GM23338 (cell line): ENCODE measurements around the gene QKI. TPM values are rescaled to one million over a fixed set of nuclear protein-coding genes. Genes with fewer than 3 reads are reported as not detected.

Source experiments
- ATAC-seq: fragments of 200-7000 bp; cut with Tn5 transposase; 3 replicates; pipeline ENCODE4 v1.9.1; 2020
- DNase-seq: peaks from one replicate; pipeline ENCODE4 v3.0.0-alpha.2; 2015; ENCODE audit warnings: low spot score
- H2AFZ ChIP-seq: fragments of 200-600 bp; sonication (generic); 2 replicates; pipeline ENCODE4 v1.8.0; 2016; ENCODE audit warnings: antibody characterized with exemption, mild to moderate bottlenecking, moderate library complexity
- H3F3A ChIP-seq: fragments of 200-600 bp; sonication (generic); replicated peaks from 2 replicates; pipeline ENCODE4 v1.8.0; 2017; ENCODE audit warnings: antibody characterized with exemption, mixed run types, low read depth
- H3K27ac ChIP-seq: fragments of 200-600 bp; sonication (generic); 2 replicates; pipeline ENCODE4 v1.6.1; 2016; ENCODE audit warnings: low read depth
- H3K27me3 ChIP-seq: fragments of 200-600 bp; sonication (generic); 2 replicates; pipeline ENCODE4 v1.8.0; 2016; ENCODE audit warnings: mild to moderate bottlenecking, mixed run types, moderate library complexity; ENCODE audit not compliant: insufficient read depth
- H3K36me3 ChIP-seq: fragments of 200-600 bp; sonication (generic); 2 replicates; pipeline ENCODE4 v1.8.0; 2016; ENCODE audit warnings: mild to moderate bottlenecking; ENCODE audit not compliant: insufficient read depth
- H3K4me1 ChIP-seq: fragments of 200-600 bp; sonication (generic); 2 replicates; pipeline ENCODE4 v1.8.0; 2016; ENCODE audit warnings: mild to moderate bottlenecking, moderate library complexity; ENCODE audit not compliant: insufficient read depth
- H3K4me2 ChIP-seq: fragments of 200-600 bp; sonication (generic); 2 replicates; pipeline ENCODE4 v1.7.1; 2017; ENCODE audit warnings: mixed run types
- H3K4me3 ChIP-seq: fragments of 200-600 bp; sonication (generic); 2 replicates; pipeline ENCODE4 v1.6.1; 2016; ENCODE audit warnings: mixed run types
- H3K79me2 ChIP-seq: fragments of 200-600 bp; sonication (generic); replicated peaks from 2 replicates; pipeline ENCODE4 v1.8.0; 2017; ENCODE audit warnings: mild to moderate bottlenecking; ENCODE audit not compliant: insufficient read depth
- H3K9me2 ChIP-seq: fragments of 200-600 bp; sonication (generic); 2 replicates; pipeline ENCODE4 v1.8.0; 2017; ENCODE audit not compliant: insufficient read depth
- H4K20me1 ChIP-seq: fragments of 200-600 bp; sonication (generic); replicated peaks from 2 replicates; pipeline ENCODE4 v1.8.0; 2017; ENCODE audit warnings: mild to moderate bottlenecking; ENCODE audit not compliant: insufficient read depth
- H3K27ac Mint-ChIP-seq: 2 replicates; pipeline ENCODE4 v1.8.0; 2020; ENCODE audit warnings: inconsistent platforms, mild to moderate bottlenecking, moderate library complexity, mixed read lengths
- H3K27me3 Mint-ChIP-seq: 3 replicates; pipeline ENCODE4 v1.8.0; 2022; ENCODE audit warnings: low read depth, mild to moderate bottlenecking, moderate library complexity, mixed read lengths, inconsistent platforms; ENCODE audit not compliant: insufficient read depth, poor library complexity
- H3K36me3 Mint-ChIP-seq: 3 replicates; pipeline ENCODE4 v1.8.0; 2021; ENCODE audit warnings: low read depth, mild to moderate bottlenecking, inconsistent platforms, moderate library complexity, mixed read lengths
- H3K4me1 Mint-ChIP-seq: 3 replicates; pipeline ENCODE4 v1.8.0; 2020; ENCODE audit warnings: mild to moderate bottlenecking, inconsistent platforms, mixed read lengths
- H3K4me3 Mint-ChIP-seq: 3 replicates; pipeline ENCODE4 v1.8.0; 2021; ENCODE audit warnings: moderate library complexity, mild to moderate bottlenecking, inconsistent platforms, mixed read lengths
- H3K9me3 Mint-ChIP-seq: 3 replicates; pipeline ENCODE4 v1.8.0; 2020; ENCODE audit warnings: moderate library complexity, mild to moderate bottlenecking, inconsistent platforms, mixed read lengths
- CREB1 ChIP-seq: fragments of 250-450 bp; sonication (Bioruptor Pico); IDR thresholded peaks from 2 replicates; pipeline ENCODE4 v1.5.0; 2020; ENCODE audit warnings: low read depth, mild to moderate bottlenecking, moderate library complexity
- EZH2 ChIP-seq: fragments of 200-600 bp; sonication (generic); IDR thresholded peaks from one replicate; pipeline ENCODE4 v1.8.0; 2017; ENCODE audit warnings: antibody characterized with exemption, mild to moderate bottlenecking, low read depth; ENCODE audit not compliant: unreplicated experiment
- EZH2phosphoT487 ChIP-seq: fragments of 200-600 bp; sonication (generic); IDR thresholded peaks from one replicate; pipeline ENCODE4 v1.8.1; 2018; ENCODE audit warnings: antibody characterized with exemption; ENCODE audit not compliant: unreplicated experiment
- JUNB ChIP-seq: IDR thresholded peaks from one replicate; pipeline ENCODE4 v1.6.1; 2016; ENCODE audit warnings: antibody characterized with exemption; ENCODE audit not compliant: unreplicated experiment
- NANOG ChIP-seq: IDR thresholded peaks from 2 replicates; pipeline ENCODE4 v1.6.1; 2016; ENCODE audit warnings: antibody characterized with exemption, borderline replicate concordance
- POLR2AphosphoS5 ChIP-seq: IDR thresholded peaks from 2 replicates; pipeline ENCODE4 v1.6.1; 2016; ENCODE audit warnings: antibody characterized with exemption, low read depth
- STAT1 ChIP-seq: IDR thresholded peaks from one replicate; pipeline ENCODE4 v1.6.1; 2016; ENCODE audit warnings: antibody characterized with exemption; ENCODE audit not compliant: unreplicated experiment
- ZNF114 ChIP-seq: fragments of 250-450 bp; sonication (Bioruptor Pico); IDR thresholded peaks from 2 replicates; pipeline ENCODE4 v1.5.0; 2020; ENCODE audit warnings: mild to moderate bottlenecking, moderate library complexity
- ZNF331 ChIP-seq: fragments of 250-450 bp; sonication (Bioruptor Pico); IDR thresholded peaks from 2 replicates; pipeline ENCODE4 v1.5.0; 2020; ENCODE audit warnings: low read depth, mild to moderate bottlenecking, moderate library complexity
- polyA plus RNA-seq: library from polyadenylated mRNA; unstranded; fragments of >200 nt; fragmentation: Nextera tagmentation; extraction: Ambion mirVana; gene quantifications from 2 replicates; pipeline ENCODE4 v1.2.1, GENCODE V29; 2016
- total RNA-seq: library from RNA; depleted of rRNA; stranded (reverse); fragments of >200 nt; shearing (Covaris generic); gene quantifications from 2 replicates; pipeline ENCODE4 v1.2.3, GENCODE V29; 2014
- TF ChIP-seq, protein P1 (sequence below): IDR thresholded peaks from 2 replicates; pipeline ENCODE4 v1.6.1; 2016; ENCODE audit warnings: antibody characterized with exemption

The QKI gene
- total and polyA plus RNA-seq, 2 experiments from 2014 or later: 60.8 to 159 TPM

DNA sequence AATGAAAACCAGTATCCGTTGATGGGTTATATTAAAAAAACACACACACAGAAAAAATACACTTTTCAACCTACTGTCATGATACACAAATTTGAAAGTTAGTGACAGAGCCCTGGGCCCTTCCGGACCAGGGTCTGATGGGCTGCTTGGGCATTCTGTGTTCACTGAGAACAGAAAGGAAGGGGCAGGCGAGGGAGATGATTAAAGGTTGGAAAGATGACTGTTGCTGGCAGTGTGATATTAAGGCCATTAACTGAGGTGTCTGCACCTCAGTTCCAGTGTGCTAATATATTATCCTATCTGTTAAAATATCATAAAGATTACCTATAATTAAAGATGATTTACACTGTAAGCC lies 18.7 kb upstream of the QKI start:
- no peak overlapping the region for H2AFZ ChIP-seq
- H3K9me3 Mint-ChIP-seq: no peaks in the 10 kb centered on the region
- H3K4me3 Mint-ChIP-seq: 0 out of 3 replicates have a peak overlapping the region, but pooled peaks have one; percentile 15
- no peaks in the 10 kb centered on the region for H3K9me2 ChIP-seq
- peak overlapping the region; percentile 40; the same call in 1 of the 2 replicates for H3K4me2 ChIP-seq
- H3K36me3 ChIP-seq: no peaks in the 10 kb centered on the region
- peaks cover 44% of the 10 kb centered on the region for H3K4me1 Mint-ChIP-seq
- no peaks in the 10 kb centered on the region for H4K20me1 ChIP-seq
- H3K79me2 ChIP-seq: no peaks in the 10 kb centered on the region
- H3K27ac ChIP-seq: no peak overlapping the region
- no peak for TF ChIP-seq STAT1
- no peak for TF ChIP-seq ZNF331 (CRISPR knock-in tag)
- no peaks in the 10 kb centered on the region for H3K36me3 Mint-ChIP-seq
- no peaks in the 10 kb centered on the region for H3F3A ChIP-seq
- H3K27me3 Mint-ChIP-seq: peaks cover 10% of the 10 kb centered on the region
- peaks cover 20% of the 10 kb centered on the region for H3K4me1 ChIP-seq
- H3K27ac Mint-ChIP-seq: 0 out of 2 replicates have a peak overlapping the region, but pooled peaks have one; percentile 38
- H3K4me3 ChIP-seq: no peak overlapping the region
- H3K27me3 ChIP-seq: no peaks in the 10 kb centered on the region
- no peak for ATAC-seq
- DNase-seq: no peak

DNA sequence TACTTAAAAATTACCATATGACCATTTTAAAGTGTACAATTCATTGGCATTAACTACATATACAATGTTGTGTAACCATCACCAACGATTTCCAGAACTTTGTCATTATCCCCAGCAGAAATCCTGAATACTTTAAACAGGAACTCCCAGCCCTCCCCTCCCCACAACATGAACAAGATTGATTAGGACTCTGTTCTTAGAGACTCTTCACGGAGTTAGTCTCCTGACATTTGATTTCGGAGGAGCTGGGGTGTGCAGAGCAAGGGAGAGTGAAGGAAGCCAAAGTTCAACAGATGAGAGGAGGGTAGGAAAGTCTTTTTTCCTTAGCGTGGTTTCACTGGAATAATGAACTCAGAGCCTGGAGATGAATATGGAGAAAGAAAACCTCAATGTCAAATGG lies 17.2 kb upstream of the QKI start:
- H3K27me3 Mint-ChIP-seq: peaks cover 14% of the 10 kb centered on the region
- H3K27ac Mint-ChIP-seq: no peak overlapping the region
- no peaks in the 10 kb centered on the region for H3K27me3 ChIP-seq
- H3F3A ChIP-seq: no peaks in the 10 kb centered on the region
- ATAC-seq (peak; percentile 35), DNase-seq (no peak)
- H4K20me1 ChIP-seq: no peaks in the 10 kb centered on the region
- H3K36me3 ChIP-seq: no peaks in the 10 kb centered on the region
- H3K4me3 ChIP-seq: peak overlapping the region; percentile 34
- peaks cover 58% of the 10 kb centered on the region for H3K4me1 Mint-ChIP-seq
- no peaks in the 10 kb centered on the region for H3K9me3 Mint-ChIP-seq
- no peak overlapping the region for H2AFZ ChIP-seq
- peak overlapping the region; percentile 5; the same call in 1 of the 3 replicates for H3K4me3 Mint-ChIP-seq
- no peaks in the 10 kb centered on the region for H3K9me2 ChIP-seq
- no peak overlapping the region for H3K27ac ChIP-seq
- no peaks in the 10 kb centered on the region for H3K36me3 Mint-ChIP-seq
- H3K79me2 ChIP-seq: no peaks in the 10 kb centered on the region
- peak overlapping the region; percentile 56 for H3K4me2 ChIP-seq
- TF ChIP-seq EZH2 (peak; percentile 33), ZNF331 (CRISPR knock-in tag) (no peak), EZH2phosphoT487 (no peak), POLR2AphosphoS5 (no peak), NANOG (no peak)
- TF ChIP-seq, protein P1, sequence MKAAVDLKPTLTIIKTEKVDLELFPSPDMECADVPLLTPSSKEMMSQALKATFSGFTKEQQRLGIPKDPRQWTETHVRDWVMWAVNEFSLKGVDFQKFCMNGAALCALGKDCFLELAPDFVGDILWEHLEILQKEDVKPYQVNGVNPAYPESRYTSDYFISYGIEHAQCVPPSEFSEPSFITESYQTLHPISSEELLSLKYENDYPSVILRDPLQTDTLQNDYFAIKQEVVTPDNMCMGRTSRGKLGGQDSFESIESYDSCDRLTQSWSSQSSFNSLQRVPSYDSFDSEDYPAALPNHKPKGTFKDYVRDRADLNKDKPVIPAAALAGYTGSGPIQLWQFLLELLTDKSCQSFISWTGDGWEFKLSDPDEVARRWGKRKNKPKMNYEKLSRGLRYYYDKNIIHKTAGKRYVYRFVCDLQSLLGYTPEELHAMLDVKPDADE: no peak
- peaks cover 34% of the 10 kb centered on the region for H3K4me1 ChIP-seq

DNA sequence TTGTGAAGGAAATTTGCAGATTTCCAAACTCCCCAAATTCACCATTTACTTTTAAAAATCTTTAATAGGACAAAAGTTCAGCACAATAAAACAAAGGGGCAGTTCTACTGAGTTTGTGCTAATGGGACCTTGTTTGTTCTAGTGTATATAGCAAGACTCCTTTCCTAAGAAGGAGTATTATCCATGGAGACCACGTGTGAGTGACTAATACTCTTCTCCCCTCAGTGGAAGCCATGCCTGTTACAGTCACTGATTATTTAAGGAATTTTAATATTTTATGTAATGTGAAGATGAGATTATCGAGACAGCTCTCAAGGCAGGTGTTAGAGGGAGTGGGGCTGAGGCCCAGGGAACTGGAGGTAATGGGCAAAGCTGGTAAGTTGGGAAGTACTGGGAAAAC lies 16.4 kb upstream of the QKI start:
- Histone ChIP-seq H3K4me1 (peaks cover 37% of the 10 kb centered on the region), H3K9me2 (no peaks in the 10 kb centered on the region), H3K4me3 (no peak overlapping the region), H3K36me3 (no peaks in the 10 kb centered on the region), H3K79me2 (no peaks in the 10 kb centered on the region), H3K4me2 (no peak overlapping the region), H3K27me3 (no peaks in the 10 kb centered on the region), H3K27ac (no peak overlapping the region), H4K20me1 (no peaks in the 10 kb centered on the region), H3F3A (no peaks in the 10 kb centered on the region), H2AFZ (no peak overlapping the region)
- H3K27me3 Mint-ChIP-seq: peaks cover 20% of the 10 kb centered on the region
- no peak overlapping the region for H3K27ac Mint-ChIP-seq
- H3K9me3 Mint-ChIP-seq: no peaks in the 10 kb centered on the region
- H3K36me3 Mint-ChIP-seq: no peaks in the 10 kb centered on the region
- ATAC-seq: no peak
- DNase-seq: no peak
- no peak overlapping the region for H3K4me3 Mint-ChIP-seq
- peaks cover 62% of the 10 kb centered on the region for H3K4me1 Mint-ChIP-seq
- no peak for TF ChIP-seq EZH2
- TF ChIP-seq EZH2phosphoT487: no peak
- TF ChIP-seq, protein P1: no peak
- no peak for TF ChIP-seq NANOG
- no peak for TF ChIP-seq STAT1
- TF ChIP-seq JUNB: no peak
- TF ChIP-seq CREB1 (CRISPR knock-in tag): no peak
- TF ChIP-seq POLR2AphosphoS5: no peak
- TF ChIP-seq ZNF114 (CRISPR knock-in tag): no peak
- TF ChIP-seq ZNF331 (CRISPR knock-in tag): no peak
